Sigmoid colon (tissue), 4 donors: ENCODE results near the gene TESPA1.

Experiments used
- CTCF ChIP-seq, 4 experiments: fragments of 450-650 bp in 3 of 4; fragments of 200-600 bp in 1 of 4; IDR thresholded peaks; one replicate each; pipeline ENCODE4 v1.5.1; 2016 to 2019; ENCODE audit warnings: antibody characterized with exemption in 4 of 4, mild to moderate bottlenecking in 3 of 4, moderate library complexity in 2 of 4
- POLR2AphosphoS5 ChIP-seq, 4 donors: sonication (generic); formaldehyde crosslinking; IDR thresholded peaks; one replicate each; pipeline ENCODE4 v1.6.1; 2017; ENCODE audit warnings: antibody characterized with exemption in 4 of 4

GRCh38 chr12:54956818-54957641 lies 27.5 kb downstream of the TESPA1 start:
- TF ChIP-seq CTCF (IDR thresholded peaks at IDR 0.05) (no peak), POLR2AphosphoS5 (IDR thresholded peaks at IDR 0.05) (no peak)
